GM21723 (cell line): ENCODE results near the gene CNOT11.
A peak's percentile ranks its signal among the peaks of the same experiment; 100 is the strongest.
"Not testable (repeated sequence)": the region's sequence is repeated elsewhere in the genome, so short reads cannot be mapped to it uniquely, and the experiment has no call there.

ENCODE experiments used
- ATAC-seq: cut with Tn5 transposase; IDR thresholded peaks from one replicate; pipeline ENCODE4 v1.9.1; 2021; ENCODE audit warnings: mild to moderate bottlenecking, moderate library complexity; ENCODE audit not compliant: unreplicated experiment

Gene CNOT11

GRCh38 chr2:101244899-101245298 is 7.8 kb upstream of the CNOT11 start:
- not testable (repeated sequence) for ATAC-seq

- not testable (repeated sequence) for ATAC-seq
Measured at GRCh38 chr2:101245468-101245867, 7.2 kb upstream of the CNOT11 start.

GRCh38 chr2:101248756-101249155 is 3.9 kb upstream of the CNOT11 start:
- not testable (repeated sequence) for ATAC-seq

- no peak for ATAC-seq
Measured at GRCh38 chr2:101249826-101250225, 2.9 kb upstream of the CNOT11 start.

GRCh38 chr2:101251246-101251781 is 1.4 kb upstream of the CNOT11 start:
- not testable (repeated sequence) for ATAC-seq

GRCh38 chr2:101251844-101252407 is 760 bp upstream of the CNOT11 start:
- peak; percentile 55 for ATAC-seq

GRCh38 chr2:101253013-101253702 is 472 bp downstream of the CNOT11 start:
- peak; percentile 58 for ATAC-seq

GRCh38 chr2:101253703-101254450 is 1.2 kb downstream of the CNOT11 start:
- no peak for ATAC-seq

GRCh38 chr2:101255501-101255900 is 2.8 kb downstream of the CNOT11 start:
- ATAC-seq = no peak

- ATAC-seq = no peak
Measured at GRCh38 chr2:101256316-101256715, 3.6 kb downstream of the CNOT11 start.

GRCh38 chr2:101258804-101259203 is 6.1 kb downstream of the CNOT11 start:
- ATAC-seq = no peak

- ATAC-seq = no peak
Measured at GRCh38 chr2:101262142-101262541, 9.5 kb downstream of the CNOT11 start.

- ATAC-seq = no peak
Measured at GRCh38 chr2:101263377-101263800, 10.7 kb downstream of the CNOT11 start.

- ATAC-seq = no peak
Measured at GRCh38 chr2:101264360-101264939, 11.8 kb downstream of the CNOT11 start.

GRCh38 chr2:101265893-101266499 is 13.3 kb downstream of the CNOT11 start:
- no peak for ATAC-seq

GRCh38 chr2:101267671-101268656 is 15.3 kb downstream of the CNOT11 start:
- no peak for ATAC-seq

GRCh38 chr2:101270700-101271259 is 18.1 kb downstream of the CNOT11 start:
- ATAC-seq = no peak

GRCh38 chr2:101272045-101272784 is 19.5 kb downstream of the CNOT11 start:
- ATAC-seq = peak; percentile 94

- no peak for ATAC-seq
Measured at GRCh38 chr2:101273056-101273455, 20.4 kb downstream of the CNOT11 start.
